Mesendoderm (in vitro differentiated cells): Measurements from ENCODE around the gene PDGFRB.
"Not testable (repeated sequence)": the region's sequence is repeated elsewhere in the genome, so short reads cannot be mapped to it uniquely, and the experiment has no call there.

ENCODE experiments used
- DNase-seq: peaks from one replicate; pipeline ENCODE4 v3.0.0; 2013
- H2AK5ac ChIP-seq: 2 replicates; pipeline ENCODE4 v1.6.1; 2013; ENCODE audit warnings: low read length, inconsistent platforms
- H2BK120ac ChIP-seq: 2 replicates; pipeline ENCODE4 v1.6.1; 2013; ENCODE audit warnings: low read depth, mild to moderate bottlenecking, low read length, moderate library complexity, mixed read lengths
- H2BK15ac ChIP-seq: replicated peaks from 2 replicates; pipeline ENCODE4 v1.6.1; 2013; ENCODE audit warnings: low read depth, mild to moderate bottlenecking, moderate library complexity
- H2BK5ac ChIP-seq: 2 replicates; pipeline ENCODE4 v1.6.1; 2013; ENCODE audit warnings: low read length, inconsistent platforms
- H3K18ac ChIP-seq: 2 replicates; pipeline ENCODE4 v1.6.1; 2013; ENCODE audit warnings: mild to moderate bottlenecking, low read length, mixed read lengths
- H3K23ac ChIP-seq: one replicate; pipeline ENCODE4 v1.6.1; 2013; ENCODE audit warnings: low read length
- H3K27ac ChIP-seq: 2 replicates; pipeline ENCODE4 v1.5.1; 2013; ENCODE audit warnings: low read depth, mild to moderate bottlenecking, inconsistent platforms, low read length, moderate library complexity
- H3K27me3 ChIP-seq: 2 replicates; pipeline ENCODE4 v1.6.1; 2013; ENCODE audit warnings: low read length, control low read depth, mild to moderate bottlenecking, inconsistent platforms; ENCODE audit not compliant: insufficient read depth, poor library complexity
- H3K36me3 ChIP-seq: 2 replicates; pipeline ENCODE4 v1.6.1; 2013; ENCODE audit warnings: low read length, inconsistent platforms; ENCODE audit not compliant: control insufficient read depth, insufficient read depth
- H3K4ac ChIP-seq: one replicate; pipeline ENCODE4 v1.6.1; 2013; ENCODE audit warnings: low read depth, mild to moderate bottlenecking, low read length, moderate library complexity
- H3K4me1 ChIP-seq: 2 replicates; pipeline ENCODE4 v1.6.1; 2013; ENCODE audit warnings: low read depth, low read length, inconsistent platforms; ENCODE audit not compliant: control insufficient read depth
- H3K4me2 ChIP-seq: 2 replicates; pipeline ENCODE4 v1.6.1; 2013; ENCODE audit warnings: low read length
- H3K4me3 ChIP-seq: 2 replicates; pipeline ENCODE4 v1.5.1; 2013; ENCODE audit warnings: mild to moderate bottlenecking, low read length
- H3K56ac ChIP-seq: one replicate; pipeline ENCODE4 v1.6.1; 2013; ENCODE audit warnings: low read length
- H3K79me1 ChIP-seq: 2 replicates; pipeline ENCODE4 v1.6.1; 2013; ENCODE audit warnings: low read length, inconsistent platforms
- H3K79me2 ChIP-seq: 2 replicates; pipeline ENCODE4 v1.6.1; 2013; ENCODE audit warnings: mild to moderate bottlenecking, low read length; ENCODE audit not compliant: control insufficient read depth, insufficient read depth
- H3K9ac ChIP-seq: 2 replicates; pipeline ENCODE4 v1.6.1; 2013; ENCODE audit warnings: low read length, inconsistent platforms
- H4K5ac ChIP-seq: one replicate; pipeline ENCODE4 v1.6.1; 2013; ENCODE audit warnings: low read length
- H4K8ac ChIP-seq: one replicate; pipeline ENCODE4 v1.6.1; 2013; ENCODE audit warnings: low read depth, mild to moderate bottlenecking, control low read depth, low read length, moderate library complexity
- WGBS: extraction: QIAGEN DNeasy Blood & Tissue Kit; methylation state at CpG from one replicate; pipeline ENCODE4 v1.1.7; 2013; ENCODE audit warnings: low lambda C conversion rate, missing lambda C conversion rate; ENCODE audit not compliant: insufficient coverage; ENCODE audit errors: extremely low coverage; 5-methylcytosine and 5-hydroxymethylcytosine counted together

Gene PDGFRB

GRCh38 chr5:150097152-150097551 is 58.5 kb downstream of the PDGFRB start:
- H4K8ac ChIP-seq, result no peak overlapping the region
- H3K27ac ChIP-seq, result no peak overlapping the region
- H2BK120ac ChIP-seq, result no peak overlapping the region
- no peak overlapping the region for H2AK5ac ChIP-seq
- no peak overlapping the region for H3K23ac ChIP-seq
- no peak overlapping the region for H3K56ac ChIP-seq
- H3K27me3 ChIP-seq, result no peaks in the 10 kb centered on the region
- no peak overlapping the region for H3K4me3 ChIP-seq
- H4K5ac ChIP-seq, result no peak overlapping the region
- H2BK15ac ChIP-seq, result no peak overlapping the region
- H3K36me3 ChIP-seq, result no peaks in the 10 kb centered on the region
- no peaks in the 10 kb centered on the region for H3K4me1 ChIP-seq
- no peak overlapping the region for H3K9ac ChIP-seq
- no peak overlapping the region for H2BK5ac ChIP-seq
- H3K4ac ChIP-seq, result no peak overlapping the region
- no peak overlapping the region for H3K4me2 ChIP-seq
- H3K18ac ChIP-seq, result no peak overlapping the region
- H3K79me2 ChIP-seq, result no peaks in the 10 kb centered on the region
- no peak for DNase-seq
- no peaks in the 10 kb centered on the region for H3K79me1 ChIP-seq

- H3K36me3 ChIP-seq, result no peaks in the 10 kb centered on the region
- H3K4ac ChIP-seq, result no peak overlapping the region
- DNase-seq, result no peak
- no peaks in the 10 kb centered on the region for H3K4me1 ChIP-seq
- no peak overlapping the region for H3K4me3 ChIP-seq
- no peaks in the 10 kb centered on the region for H3K27me3 ChIP-seq
- H2BK120ac ChIP-seq, result no peak overlapping the region
- H3K27ac ChIP-seq, result no peak overlapping the region
- H3K56ac ChIP-seq, result no peak overlapping the region
- no peak overlapping the region for H4K5ac ChIP-seq
- no peak overlapping the region for H3K18ac ChIP-seq
- H2BK5ac ChIP-seq, result no peak overlapping the region
- no peak overlapping the region for H4K8ac ChIP-seq
- WGBS, result no CpG with 5 or more reads among the region's 3 CpGs
- H3K9ac ChIP-seq, result no peak overlapping the region
- H3K23ac ChIP-seq, result no peak overlapping the region
- no peak overlapping the region for H2BK15ac ChIP-seq
- no peak overlapping the region for H2AK5ac ChIP-seq
- no peaks in the 10 kb centered on the region for H3K79me2 ChIP-seq
- H3K4me2 ChIP-seq, result no peak overlapping the region
- H3K79me1 ChIP-seq, result no peaks in the 10 kb centered on the region
Measured at GRCh38 chr5:150092159-150092787, 63.4 kb downstream of the PDGFRB start.

GRCh38 chr5:150085950-150086715 is 69.5 kb downstream of the PDGFRB start, which contains the start of gene CSF1R:
TSS of gene CSF1R (minus strand) at chr5:150086554. CDS start at chr5:150086427, 127 bp downstream.
- Histone ChIP-seq H3K36me3 (no peaks in the 10 kb centered on the region), H2BK15ac (no peak within 1 kb of the TSS), H3K79me2 (no peaks in the 10 kb centered on the region), H3K23ac (no peak within 1 kb of the TSS), H4K8ac (no peak within 1 kb of the TSS), H3K56ac (no peak within 1 kb of the TSS), H2BK120ac (no peak within 1 kb of the TSS), H3K4me2 (no peak within 1 kb of the TSS), H3K27me3 (no peaks in the 10 kb centered on the region), H3K79me1 (no peaks in the 10 kb centered on the region), H3K18ac (no peak within 1 kb of the TSS), H2BK5ac (no peak within 1 kb of the TSS), H3K4me1 (no peaks in the 10 kb centered on the region), H2AK5ac (no peak within 1 kb of the TSS), H4K5ac (no peak within 1 kb of the TSS), H3K4ac (no peak within 1 kb of the TSS), H3K27ac (no peak within 1 kb of the TSS), H3K9ac (no peak within 1 kb of the TSS), H3K4me3 (no peak within 1 kb of the TSS)
- WGBS, result no CpG with 5 or more reads among the region's 9 CpGs
- no peak for DNase-seq

DNA sequence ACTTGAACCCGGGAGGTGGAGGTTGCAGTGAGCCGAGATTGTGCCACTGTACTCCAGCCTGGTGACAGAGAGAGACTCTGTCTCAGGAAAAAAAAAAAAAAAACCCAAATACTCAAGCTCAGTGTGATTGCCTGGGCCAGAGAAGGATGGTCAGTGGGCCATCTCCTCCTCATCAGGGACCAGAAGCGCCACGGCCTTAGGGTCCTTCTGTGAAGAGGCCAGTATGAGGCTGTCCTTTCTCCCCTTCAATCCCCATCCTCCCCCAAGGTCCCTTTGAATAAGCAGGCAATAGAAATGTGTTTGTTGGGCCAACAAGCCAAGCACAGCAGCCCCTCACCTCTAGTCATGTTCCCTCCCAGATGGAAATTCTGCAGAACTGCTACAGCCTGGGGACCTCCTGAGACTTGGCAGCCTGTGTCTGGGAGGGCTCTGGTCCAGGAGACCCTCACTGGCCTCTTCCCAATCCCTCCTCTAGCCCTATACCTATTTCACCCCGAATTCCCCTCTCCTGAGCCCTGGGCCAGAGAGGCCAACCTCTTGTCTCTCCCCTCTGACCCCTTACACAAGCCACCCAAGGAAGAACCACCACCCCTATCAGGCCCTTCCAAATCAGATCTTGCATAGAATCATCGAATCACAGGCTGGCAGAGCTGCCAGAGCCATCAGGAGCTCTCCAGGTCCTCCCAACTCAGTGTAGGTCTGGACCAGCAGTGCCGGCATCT is 70.3 kb downstream of the PDGFRB start:
- no peak overlapping the region for H2BK120ac ChIP-seq
- H3K4me1 ChIP-seq, result no peaks in the 10 kb centered on the region
- no peaks in the 10 kb centered on the region for H3K36me3 ChIP-seq
- no peak overlapping the region for H4K8ac ChIP-seq
- H3K18ac ChIP-seq, result no peak overlapping the region
- H2BK5ac ChIP-seq, result no peak overlapping the region
- H3K23ac ChIP-seq, result no peak overlapping the region
- no peak overlapping the region for H3K56ac ChIP-seq
- H2BK15ac ChIP-seq, result no peak overlapping the region
- no peak overlapping the region for H3K4ac ChIP-seq
- no peak overlapping the region for H3K4me2 ChIP-seq
- no peak for DNase-seq
- H3K79me1 ChIP-seq, result no peaks in the 10 kb centered on the region
- no peak overlapping the region for H3K4me3 ChIP-seq
- no peak overlapping the region for H4K5ac ChIP-seq
- no peak overlapping the region for H2AK5ac ChIP-seq
- no peaks in the 10 kb centered on the region for H3K27me3 ChIP-seq
- no CpG with 5 or more reads among the region's 7 CpGs for WGBS
- no peak overlapping the region for H3K27ac ChIP-seq
- no peak overlapping the region for H3K9ac ChIP-seq
- H3K79me2 ChIP-seq, result no peaks in the 10 kb centered on the region

DNA sequence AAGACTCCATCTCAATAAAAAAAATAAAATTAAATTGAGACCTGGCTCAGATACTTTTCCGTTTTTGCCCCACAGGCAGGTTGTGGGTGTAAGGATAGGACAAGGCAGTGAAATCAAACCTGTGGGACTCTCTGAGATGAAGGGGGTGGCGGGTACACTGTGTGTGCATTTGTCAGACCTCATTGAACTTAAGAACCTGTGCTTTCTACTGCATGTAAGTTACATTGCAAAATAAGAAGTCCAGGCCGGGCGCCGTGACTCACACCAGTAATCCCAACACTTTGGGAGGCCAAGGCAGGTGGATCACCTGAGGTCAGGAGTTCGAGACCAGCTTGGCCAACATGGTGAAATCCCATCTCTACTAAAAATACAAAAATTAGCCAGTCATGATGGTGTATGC is 70.9 kb downstream of the PDGFRB start:
- H3K18ac ChIP-seq, H4K5ac ChIP-seq, H2BK120ac ChIP-seq, H3K27me3 ChIP-seq, H3K23ac ChIP-seq, H2AK5ac ChIP-seq, H3K9ac ChIP-seq, H2BK5ac ChIP-seq, H3K79me1 ChIP-seq, H3K79me2 ChIP-seq, H3K4me2 ChIP-seq, H3K36me3 ChIP-seq, H3K27ac ChIP-seq, H3K4me1 ChIP-seq, H3K4ac ChIP-seq, H4K8ac ChIP-seq, DNase-seq, H2BK15ac ChIP-seq, H3K4me3 ChIP-seq, H3K56ac ChIP-seq: not testable (repeated sequence)
- no CpG with 5 or more reads among the region's 6 CpGs for WGBS
